K562 (cell line): Measurements from ENCODE around the gene IFFO2.

Source experiments
- CTCF ChIP-seq, 3 experiments: IDR thresholded peaks in 2 of 3; conservative IDR thresholded peaks in 1 of 3; 2 replicates each; pipeline ENCODE4 v1.5.1; 2011 to 2012; ENCODE audit warnings: low read length in 3 of 3, mild to moderate bottlenecking in 3 of 3, control low read depth in 2 of 3, improper control_type of control experiment in 1 of 3, inconsistent platforms in 1 of 3, low read depth in 1 of 3, mixed read lengths in 1 of 3, moderate library complexity in 1 of 3; ENCODE audit not compliant: insufficient read depth in 2 of 3
- DLX4 ChIP-seq: fragments of 250-450 bp; sonication (Bioruptor Pico); IDR thresholded peaks from 2 replicates; pipeline ENCODE4 v1.6.1; 2021; ENCODE audit warnings: mild to moderate bottlenecking
- HLTF ChIP-seq: fragments of 450-650 bp; IDR thresholded peaks from 2 replicates; pipeline ENCODE4 v1.6.1; 2016
- TAF7 ChIP-seq: fragments of 450-650 bp; IDR thresholded peaks from 2 replicates; pipeline ENCODE4 v1.6.1; 2016; ENCODE audit warnings: missing genetic modification characterization, missing compliant biosample characterization
- TFE3 ChIP-seq: fragments of 450-650 bp; formaldehyde crosslinking; IDR thresholded peaks from 2 replicates; pipeline ENCODE4 v1.4.0; 2020; ENCODE audit warnings: mild to moderate bottlenecking, mixed read lengths
- ZBTB49 ChIP-seq: sonication (generic); formaldehyde crosslinking; IDR thresholded peaks from 2 replicates; pipeline ENCODE4 v1.8.0; 2022; ENCODE audit warnings: missing genetic modification reagents, mild to moderate bottlenecking, borderline replicate concordance

GRCh38 chr1:18938707-18939070 is 17.8 kb downstream of the IFFO2 start:
- TF ChIP-seq DLX4 = no peak
- TF ChIP-seq ZBTB49 (CRISPR knock-in tag) = no peak
- no peak for TF ChIP-seq TFE3
- no peak for TF ChIP-seq CTCF (IDR thresholded peaks at IDR 0.05 in 2 of 3, conservative IDR thresholded peaks at IDR 0.05 in 1 of 3; ENCODE audit: insufficient read depth in 2 of 3, low read depth in 1 of 3, low read length in 3 of 3)
- no peak for TF ChIP-seq TAF7 (tag)
- TF ChIP-seq HLTF = no peak
